ENCODE measurements around the gene BRCA1. TPM values are rescaled to one million over a fixed set of nuclear protein-coding genes. Genes with fewer than 3 reads are reported as not detected.
"Not testable (repeated sequence)": the region's sequence is repeated elsewhere in the genome, so short reads cannot be mapped to it uniquely, and the experiment has no call there.

BRCA1 gene
- total RNA-seq, 1 experiment from 2014 or later: 50.8 TPM

DNA sequence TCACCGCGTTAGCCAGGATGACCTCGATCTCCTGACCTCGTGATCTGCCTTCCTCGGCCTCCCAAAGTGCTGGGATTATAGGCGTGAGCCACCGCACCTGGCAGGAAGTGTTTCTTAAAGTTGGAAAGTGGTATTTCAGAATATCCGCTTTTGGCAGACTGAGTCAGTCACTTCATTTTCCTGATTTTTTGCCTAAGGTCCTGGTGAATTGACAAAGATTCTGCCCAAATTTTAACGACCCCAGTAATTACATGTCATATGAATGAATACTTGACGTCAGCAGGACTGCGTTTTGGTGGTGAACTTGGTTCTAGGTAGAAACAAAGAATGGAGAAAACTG is 4.5 kb upstream of the BRCA1 start:
- no TSS peak for BruUV-seq (replicated peaks)
- peaks cover 96% of the 10 kb centered on the region for H3K36me3 Mint-ChIP-seq (ENCODE audit: insufficient read depth, unreplicated experiment)
- peaks cover 9% of the 10 kb centered on the region for H3K36me3 ChIP-seq (ENCODE audit: control insufficient read depth, insufficient read depth, low read length)
- ChIA-PET POLR2A (no interaction called here), CTCF (interaction anchor here (0.6 kb wide), 1 partner anchor 9 kb away, joined by 3 read pairs; no protein-coding TSS in a partner anchor)
- H3K4me3 Mint-ChIP-seq (ENCODE audit: unreplicated experiment): no peak overlapping the region
- intact Hi-C loops (cut with micrococcal nuclease; ENCODE audit: unreplicated experiment): no loop called here
- H3K4me1 ChIP-seq: peaks cover 11% of the 10 kb centered on the region; the same call in 1 of the 2 replicates
- no peak overlapping the region for H3K27ac Mint-ChIP-seq (ENCODE audit: unreplicated experiment)
- no peaks in the 10 kb centered on the region for H3K9me3 ChIP-seq
- no peak overlapping the region for H3K4me3 ChIP-seq (ENCODE audit: low read depth, low read length)
- TF ChIP-seq, protein P1, sequence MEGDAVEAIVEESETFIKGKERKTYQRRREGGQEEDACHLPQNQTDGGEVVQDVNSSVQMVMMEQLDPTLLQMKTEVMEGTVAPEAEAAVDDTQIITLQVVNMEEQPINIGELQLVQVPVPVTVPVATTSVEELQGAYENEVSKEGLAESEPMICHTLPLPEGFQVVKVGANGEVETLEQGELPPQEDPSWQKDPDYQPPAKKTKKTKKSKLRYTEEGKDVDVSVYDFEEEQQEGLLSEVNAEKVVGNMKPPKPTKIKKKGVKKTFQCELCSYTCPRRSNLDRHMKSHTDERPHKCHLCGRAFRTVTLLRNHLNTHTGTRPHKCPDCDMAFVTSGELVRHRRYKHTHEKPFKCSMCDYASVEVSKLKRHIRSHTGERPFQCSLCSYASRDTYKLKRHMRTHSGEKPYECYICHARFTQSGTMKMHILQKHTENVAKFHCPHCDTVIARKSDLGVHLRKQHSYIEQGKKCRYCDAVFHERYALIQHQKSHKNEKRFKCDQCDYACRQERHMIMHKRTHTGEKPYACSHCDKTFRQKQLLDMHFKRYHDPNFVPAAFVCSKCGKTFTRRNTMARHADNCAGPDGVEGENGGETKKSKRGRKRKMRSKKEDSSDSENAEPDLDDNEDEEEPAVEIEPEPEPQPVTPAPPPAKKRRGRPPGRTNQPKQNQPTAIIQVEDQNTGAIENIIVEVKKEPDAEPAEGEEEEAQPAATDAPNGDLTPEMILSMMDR (IDR thresholded peaks at IDR 0.05; ENCODE audit: insufficient read depth in 1 of 2, low read depth in 1 of 2, low read length in 1 of 2, severe bottlenecking in 1 of 2, unreplicated experiment in 1 of 2): no peak
- no peaks in the 10 kb centered on the region for H3K27me3 ChIP-seq (replicated peaks; ENCODE audit: control insufficient read depth, insufficient read depth, low read length)
- DNase-seq: no peak
- no peaks in the 10 kb centered on the region for H3K27me3 Mint-ChIP-seq (ENCODE audit: insufficient read depth, unreplicated experiment)
- no peaks in the 10 kb centered on the region for H3K9me3 Mint-ChIP-seq (ENCODE audit: unreplicated experiment)
- H3K4me1 Mint-ChIP-seq (ENCODE audit: low read depth, unreplicated experiment): no peaks in the 10 kb centered on the region

DNA sequence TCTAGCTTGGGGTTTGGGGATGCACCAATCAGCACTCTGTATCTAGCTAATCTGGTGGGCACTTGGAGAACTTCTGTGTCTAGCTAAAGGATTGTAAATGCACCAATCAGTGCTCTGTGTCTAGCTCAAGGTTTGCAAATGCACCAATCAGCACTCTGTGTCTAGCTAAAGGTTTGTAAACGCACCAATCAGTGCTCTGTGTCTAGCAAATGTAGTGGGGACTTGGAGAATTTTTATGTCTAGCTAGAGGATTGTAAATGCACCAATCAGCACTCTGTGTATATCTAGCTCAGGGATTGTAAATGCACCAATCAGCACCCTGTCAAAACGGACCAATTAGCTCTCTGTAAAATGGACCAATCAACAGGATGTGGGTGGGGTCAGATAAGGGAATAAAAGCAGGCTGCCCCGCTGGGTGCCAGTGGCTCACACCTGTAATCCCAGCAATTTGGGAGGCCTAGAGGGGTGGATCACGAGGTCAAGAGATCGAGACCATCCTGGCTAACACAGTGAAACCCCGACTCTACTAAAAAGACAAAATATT is 2.2 kb upstream of the BRCA1 start:
- H3K9me3 Mint-ChIP-seq (ENCODE audit: unreplicated experiment); DNase-seq; BruUV-seq (replicated peaks); H3K4me1 Mint-ChIP-seq (ENCODE audit: low read depth, unreplicated experiment); H3K27me3 Mint-ChIP-seq (ENCODE audit: insufficient read depth, unreplicated experiment); H3K4me3 ChIP-seq (ENCODE audit: low read depth, low read length); H3K36me3 ChIP-seq (ENCODE audit: control insufficient read depth, insufficient read depth, low read length); H3K9me3 ChIP-seq; intact Hi-C loops (cut with micrococcal nuclease; ENCODE audit: unreplicated experiment); H3K27me3 ChIP-seq (replicated peaks; ENCODE audit: control insufficient read depth, insufficient read depth, low read length): not testable (repeated sequence)
- ChIA-PET CTCF (interaction anchor here (0.6 to 0.9 kb wide), 2 partner anchors 42 to 182 kb away, joined by 3 to 4 read pairs; no protein-coding TSS in a partner anchor), POLR2A (interaction anchor here (0.6 to 1.5 kb wide), 2 partner anchors 111 to 188 kb away, joined by 5 to 8 read pairs; no protein-coding TSS in a partner anchor)
- Mint-ChIP-seq H3K4me3 (ENCODE audit: unreplicated experiment) (peak overlapping the region; percentile 98), H3K36me3 (ENCODE audit: insufficient read depth, unreplicated experiment) (peaks cover 87% of the 10 kb centered on the region), H3K27ac (ENCODE audit: unreplicated experiment) (peak overlapping the region; percentile 32)
- peaks cover 18% of the 10 kb centered on the region for H3K4me1 ChIP-seq

DNA sequence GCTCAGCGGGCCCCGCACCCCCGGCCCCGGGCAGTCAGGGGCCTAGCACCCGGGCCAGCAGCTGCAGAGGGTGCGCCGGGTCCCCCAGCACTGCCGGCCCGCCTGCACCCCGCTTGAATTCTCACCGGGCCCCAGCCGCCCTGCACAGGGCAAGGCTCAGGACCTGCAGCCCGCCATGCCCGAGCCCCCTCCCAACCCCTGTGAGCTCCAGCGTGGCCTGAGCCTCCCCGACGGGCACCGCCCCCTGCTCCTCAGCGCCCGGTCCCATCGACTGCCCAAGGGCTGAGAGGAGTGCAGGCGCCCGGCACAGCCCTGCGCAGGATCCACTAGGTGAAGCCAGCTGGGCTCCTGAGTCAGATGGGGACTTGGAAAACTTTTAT is 1.7 kb upstream of the BRCA1 start:
- Mint-ChIP-seq H3K27me3 (ENCODE audit: insufficient read depth, unreplicated experiment) (no peaks in the 10 kb centered on the region), H3K9me3 (ENCODE audit: unreplicated experiment) (no peaks in the 10 kb centered on the region), H3K36me3 (ENCODE audit: insufficient read depth, unreplicated experiment) (peaks cover 87% of the 10 kb centered on the region), H3K27ac (ENCODE audit: unreplicated experiment) (peak overlapping the region; percentile 32), H3K4me1 (ENCODE audit: low read depth, unreplicated experiment) (no peaks in the 10 kb centered on the region), H3K4me3 (ENCODE audit: unreplicated experiment) (peak overlapping the region; percentile 98)
- ChIA-PET CTCF (interaction anchor here (0.9 kb wide), 1 partner anchor 42 kb away, joined by 3 read pairs; no protein-coding TSS in a partner anchor), POLR2A (interaction anchor here (0.6 to 1.5 kb wide), 3 partner anchors 44 to 189 kb away, joined by 4 to 8 read pairs (median 5); partner anchors contain the start of gene NBR1)
- no peaks in the 10 kb centered on the region for H3K27me3 ChIP-seq (replicated peaks; ENCODE audit: control insufficient read depth, insufficient read depth, low read length)
- BruUV-seq (replicated peaks): no TSS peak
- H3K4me1 ChIP-seq: peaks cover 18% of the 10 kb centered on the region
- peaks cover 4% of the 10 kb centered on the region for H3K36me3 ChIP-seq (ENCODE audit: control insufficient read depth, insufficient read depth, low read length)
- TF ChIP-seq, protein P1 (IDR thresholded peaks at IDR 0.05; ENCODE audit: insufficient read depth in 1 of 2, low read depth in 1 of 2, low read length in 1 of 2, severe bottlenecking in 1 of 2, unreplicated experiment in 1 of 2): no peak
- peak overlapping the region; percentile 90 for H3K4me3 ChIP-seq (ENCODE audit: low read depth, low read length)
- intact Hi-C loops (cut with micrococcal nuclease; ENCODE audit: unreplicated experiment): no loop called here
- DNase-seq: no peak
- H3K9me3 ChIP-seq: no peaks in the 10 kb centered on the region

All from Caco-2 (cell line).